ENCODE measurements around the gene ZSWIM6.

- no peak for TF ChIP-seq CTCF (IDR thresholded peaks at IDR 0.05)
- TF ChIP-seq EP300 (IDR thresholded peaks at IDR 0.05), result no peak
Measured at GRCh38 chr5:61333321-61333953, 1.4 kb downstream of the ZSWIM6 start.

Measured in stomach (tissue), 4 donors.